Adrenal gland (tissue), 5 donors: ENCODE results near the gene SMAD3.

Source experiments
- POLR2A ChIP-seq, 2 donors: fragments of 450-650 bp; IDR thresholded peaks; one replicate each; pipeline ENCODE4 v1.6.1; 2017; ENCODE audit warnings: antibody characterized with exemption in 2 of 2, mild to moderate bottlenecking in 2 of 2, moderate library complexity in 1 of 2
- TF ChIP-seq, protein P1 (sequence below), 6 experiments: fragments of 450-650 bp in 4 of 6; fragments of 200-600 bp in 2 of 6; sonication (generic) in 1 of 6; IDR thresholded peaks; 1 replicate in 5 of 6; 2 replicates in 1 of 6; pipeline versions ENCODE4 v1.5.1 to v1.8.0; 2016 to 2021; ENCODE audit warnings: antibody characterized with exemption in 6 of 6, mild to moderate bottlenecking in 2 of 6, moderate library complexity in 1 of 6
- donor health status: DM: no; HTN: no; CAD: no.

DNA sequence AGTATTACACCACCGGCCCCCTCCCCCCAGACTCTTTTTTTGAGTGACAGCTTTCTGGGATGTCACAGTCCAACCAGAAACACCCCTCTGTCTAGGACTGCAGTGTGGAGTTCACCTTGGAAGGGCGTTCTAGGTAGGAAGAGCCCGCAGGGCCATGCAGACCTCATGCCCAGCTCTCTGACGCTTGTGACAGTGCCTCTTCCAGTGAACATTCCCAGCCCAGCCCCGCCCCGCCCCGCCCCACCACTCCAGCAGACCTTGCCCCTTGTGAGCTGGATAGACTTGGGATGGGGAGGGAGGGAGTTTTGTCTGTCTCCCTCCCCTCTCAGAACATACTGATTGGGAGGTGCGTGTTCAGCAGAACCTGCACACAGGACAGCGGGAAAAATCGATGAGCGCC lies 125.4 kb downstream of the SMAD3 start:
- no peak for TF ChIP-seq POLR2A (IDR thresholded peaks at IDR 0.05)
- TF ChIP-seq, protein P1, sequence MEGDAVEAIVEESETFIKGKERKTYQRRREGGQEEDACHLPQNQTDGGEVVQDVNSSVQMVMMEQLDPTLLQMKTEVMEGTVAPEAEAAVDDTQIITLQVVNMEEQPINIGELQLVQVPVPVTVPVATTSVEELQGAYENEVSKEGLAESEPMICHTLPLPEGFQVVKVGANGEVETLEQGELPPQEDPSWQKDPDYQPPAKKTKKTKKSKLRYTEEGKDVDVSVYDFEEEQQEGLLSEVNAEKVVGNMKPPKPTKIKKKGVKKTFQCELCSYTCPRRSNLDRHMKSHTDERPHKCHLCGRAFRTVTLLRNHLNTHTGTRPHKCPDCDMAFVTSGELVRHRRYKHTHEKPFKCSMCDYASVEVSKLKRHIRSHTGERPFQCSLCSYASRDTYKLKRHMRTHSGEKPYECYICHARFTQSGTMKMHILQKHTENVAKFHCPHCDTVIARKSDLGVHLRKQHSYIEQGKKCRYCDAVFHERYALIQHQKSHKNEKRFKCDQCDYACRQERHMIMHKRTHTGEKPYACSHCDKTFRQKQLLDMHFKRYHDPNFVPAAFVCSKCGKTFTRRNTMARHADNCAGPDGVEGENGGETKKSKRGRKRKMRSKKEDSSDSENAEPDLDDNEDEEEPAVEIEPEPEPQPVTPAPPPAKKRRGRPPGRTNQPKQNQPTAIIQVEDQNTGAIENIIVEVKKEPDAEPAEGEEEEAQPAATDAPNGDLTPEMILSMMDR (IDR thresholded peaks at IDR 0.05): no peak
